C4-2B (cell line): ENCODE results near the gene AP1M1.

ENCODE experiments used
- CTCF ChIP-seq: fragments of 450-650 bp; conservative IDR thresholded peaks from 2 replicates; pipeline ENCODE4 v1.5.1; 2017; ENCODE audit warnings: mild to moderate bottlenecking
- ZFX ChIP-seq: fragments of 450-650 bp; IDR thresholded peaks from 2 replicates; pipeline ENCODE4 v1.6.1; 2017

- TF ChIP-seq CTCF: no peak
- TF ChIP-seq ZFX: no peak
Measured at GRCh38 chr19:16248380-16249023, 50.8 kb downstream of the AP1M1 start.
